ENCODE data around the gene SORL1. TPM values are rescaled to one million over a fixed set of nuclear protein-coding genes. Genes with fewer than 3 reads are reported as not detected.

Gene SORL1
- polyA plus RNA-seq, 3 donors, result 52.5 to 61.9 (median 59.4) TPM

- no peak for DNase-seq
- H3K79me2 ChIP-seq (ENCODE audit: insufficient read depth, low read length), result peaks cover 99% of the 10 kb centered on the region
- peaks cover 91% of the 10 kb centered on the region for H3K4me1 Mint-ChIP-seq
- 17% methylated on average over 6 of the region's 11 CpGs for WGBS (ENCODE audit: insufficient coverage)
- H2AFZ ChIP-seq (ENCODE audit: insufficient read depth, low read depth, low read length, poor library complexity, severe bottlenecking), result no peak overlapping the region
- intact Hi-C loops (cut with micrococcal nuclease), result no loop called here
- H3K9ac ChIP-seq (ENCODE audit: insufficient read depth, low read length, poor library complexity, severe bottlenecking), result no peak overlapping the region
- H3K27me3 Mint-ChIP-seq (ENCODE audit: low read depth in 3 of 3), result no peaks in the 10 kb centered on the region
- peak overlapping the region in 1 of 2 donors; percentile 99 for H3K27ac ChIP-seq (ENCODE audit: low read depth in 1 of 2, low read length in 2 of 2)
- H3K4me3 ChIP-seq (replicated peaks in 1 of 3; ENCODE audit: low read depth in 2 of 3, low read length in 3 of 3), result peak overlapping the region in 1 of 3 experiments; percentile 27
- H3K36me3 Mint-ChIP-seq, result peaks cover 27 to 41% of the 10 kb centered on the region in 2 donors
- H3K4me2 ChIP-seq (replicated peaks; ENCODE audit: extremely low read depth, low read length, poor library complexity, severe bottlenecking), result peak overlapping the region; percentile 37
- peaks cover 0 to 2% (median 0%) of the 10 kb centered on the region in 7 donors for H3K9me3 Mint-ChIP-seq
- H4K20me1 ChIP-seq (ENCODE audit: insufficient read depth, low read length), result peaks cover 95% of the 10 kb centered on the region
- no peaks in the 10 kb centered on the region for H3K9me3 ChIP-seq (replicated peaks in 1 of 2; ENCODE audit: control insufficient read depth in 1 of 2, insufficient read depth in 1 of 2, low read length in 2 of 2)
- H3K4me3 Mint-ChIP-seq, result peak overlapping the region; percentile 0 to 84
- peaks cover 68 to 92% of the 10 kb centered on the region in 2 donors for H3K4me1 ChIP-seq (ENCODE audit: control insufficient read depth in 1 of 2, insufficient read depth in 2 of 2, low read length in 2 of 2)
- TF ChIP-seq CTCF (IDR thresholded peaks at IDR 0.05), result no peak
- peak overlapping the region; percentile 77 to 94 (median 88) for H3K27ac Mint-ChIP-seq
- H3K36me3 ChIP-seq (replicated peaks in 1 of 2; ENCODE audit: control insufficient read depth in 1 of 2, insufficient read depth in 2 of 2, low read length in 2 of 2), result peaks cover 3 to 19% of the 10 kb centered on the region in 2 donors
- H3K27me3 ChIP-seq (ENCODE audit: control insufficient read depth in 2 of 2, insufficient read depth in 2 of 2, low read length in 2 of 2), result no peaks in the 10 kb centered on the region
Measured at GRCh38 chr11:121456816-121457431, 4.8 kb downstream of the SORL1 start.

GRCh38 chr11:121458551-121458950 lies 6.4 kb downstream of the SORL1 start:
- H3K9me3 Mint-ChIP-seq, result peaks cover 0 to 2% (median 0%) of the 10 kb centered on the region in 7 donors
- H3K36me3 Mint-ChIP-seq, result peaks cover 33 to 45% of the 10 kb centered on the region in 2 donors
- no peak overlapping the region for H3K9ac ChIP-seq (ENCODE audit: insufficient read depth, low read length, poor library complexity, severe bottlenecking)
- H2AFZ ChIP-seq (ENCODE audit: insufficient read depth, low read depth, low read length, poor library complexity, severe bottlenecking), result no peak overlapping the region
- H4K20me1 ChIP-seq (ENCODE audit: insufficient read depth, low read length), result peaks cover 100% of the 10 kb centered on the region
- no peaks in the 10 kb centered on the region for H3K27me3 Mint-ChIP-seq (ENCODE audit: low read depth in 3 of 3)
- no peak overlapping the region for H3K27ac ChIP-seq (ENCODE audit: low read depth in 1 of 2, low read length in 2 of 2)
- no peak overlapping the region for H3K4me3 Mint-ChIP-seq
- H3K27ac Mint-ChIP-seq, result peak overlapping the region in 2 of 7 donors; percentile 42 to 55
- H3K27me3 ChIP-seq (ENCODE audit: control insufficient read depth in 2 of 2, insufficient read depth in 2 of 2, low read length in 2 of 2), result no peaks in the 10 kb centered on the region
- 100% methylated on average over 5 of the region's 9 CpGs for WGBS (ENCODE audit: insufficient coverage)
- intact Hi-C loops (cut with micrococcal nuclease), result no loop called here
- H3K4me1 ChIP-seq (ENCODE audit: control insufficient read depth in 1 of 2, insufficient read depth in 2 of 2, low read length in 2 of 2), result peaks cover 66 to 87% of the 10 kb centered on the region in 2 donors
- H3K4me1 Mint-ChIP-seq, result peaks cover 96% of the 10 kb centered on the region
- H3K79me2 ChIP-seq (ENCODE audit: insufficient read depth, low read length), result peaks cover 100% of the 10 kb centered on the region
- no peak for TF ChIP-seq CTCF (IDR thresholded peaks at IDR 0.05)
- DNase-seq, result no peak
- H3K36me3 ChIP-seq (replicated peaks in 1 of 2; ENCODE audit: control insufficient read depth in 1 of 2, insufficient read depth in 2 of 2, low read length in 2 of 2), result peaks cover 3 to 19% of the 10 kb centered on the region in 2 donors
- H3K4me2 ChIP-seq (replicated peaks; ENCODE audit: extremely low read depth, low read length, poor library complexity, severe bottlenecking), result no peak overlapping the region
- no peaks in the 10 kb centered on the region for H3K9me3 ChIP-seq (replicated peaks in 1 of 2; ENCODE audit: control insufficient read depth in 1 of 2, insufficient read depth in 1 of 2, low read length in 2 of 2)
- H3K4me3 ChIP-seq (replicated peaks in 1 of 3; ENCODE audit: low read depth in 2 of 3, low read length in 3 of 3), result no peak overlapping the region

Measured in CD14-positive monocyte (primary cell).